RKO (cell line): ENCODE measurements around the gene REC114.
"Not testable (repeated sequence)": the region's sequence is repeated elsewhere in the genome, so short reads cannot be mapped to it uniquely, and the experiment has no call there.

Source experiments
- DNase-seq: peaks from one replicate; pipeline ENCODE4 v3.0.0-alpha.2; 2016; ENCODE audit warnings: low spot score

The REC114 gene

DNA sequence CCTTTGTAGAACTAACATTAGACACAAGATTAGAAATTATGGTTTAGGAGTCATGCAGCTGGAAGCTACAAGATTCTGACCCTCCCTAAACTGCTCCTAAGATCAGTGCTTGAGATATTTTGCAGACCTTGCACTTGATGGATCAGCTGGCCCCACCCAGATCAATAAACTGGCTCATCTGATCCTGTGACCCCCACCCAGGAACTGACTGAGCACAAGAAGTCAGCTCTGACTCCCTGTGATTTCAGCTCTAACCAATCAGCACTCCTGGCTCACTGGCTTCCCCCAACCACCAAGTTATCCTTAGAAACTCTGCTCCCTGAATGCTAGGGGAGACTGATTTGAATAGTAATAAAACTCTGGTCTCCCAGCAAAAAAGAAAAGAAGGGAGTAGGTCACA lies 134.6 kb downstream of the REC114 start:
- DNase-seq, result not testable (repeated sequence)

DNA sequence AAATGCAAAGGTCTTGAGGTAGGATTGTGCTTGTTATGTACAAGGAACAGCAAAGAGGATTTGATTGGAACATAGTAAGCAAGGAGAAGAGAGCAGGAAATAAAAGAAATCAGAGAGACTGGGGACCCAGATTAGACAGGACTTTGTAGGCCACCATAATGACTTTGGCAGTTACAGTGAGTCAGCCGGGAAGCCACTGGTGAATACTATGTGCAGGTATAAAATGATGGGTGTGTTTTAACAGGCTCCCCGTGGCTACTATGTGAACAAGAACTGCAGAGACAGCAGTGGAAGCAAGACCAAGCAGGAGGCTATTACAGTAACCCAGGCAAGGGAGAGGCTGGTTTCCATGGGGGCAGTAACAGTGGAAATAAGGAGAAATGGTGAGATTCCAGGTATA lies 135.1 kb downstream of the REC114 start:
- no peak for DNase-seq

DNA sequence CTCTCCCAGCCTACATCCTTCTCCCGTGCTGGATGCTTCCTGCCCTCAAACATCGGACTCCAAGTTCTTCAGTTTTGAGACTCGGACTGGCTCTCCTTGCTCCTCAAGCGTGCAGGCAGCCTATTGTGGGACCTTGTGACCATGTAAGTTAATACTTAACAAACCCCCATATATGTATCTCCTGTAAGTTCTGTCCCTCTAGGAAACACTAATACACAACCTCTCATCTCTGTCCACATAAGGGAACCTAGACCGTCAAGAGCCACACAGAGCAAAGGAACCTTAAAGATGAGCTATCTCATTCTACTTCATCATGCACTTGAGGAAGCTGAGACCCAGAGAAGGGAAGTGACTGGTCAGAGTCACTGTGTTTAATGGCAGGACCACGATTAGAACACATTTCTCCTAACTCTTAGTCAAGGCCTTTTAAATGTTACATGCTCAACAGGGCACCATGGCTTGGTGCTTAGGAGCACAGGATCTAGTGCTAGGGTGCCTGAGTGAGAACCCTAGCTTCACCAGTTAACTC lies 140.0 kb downstream of the REC114 start:
- no peak for DNase-seq

DNA sequence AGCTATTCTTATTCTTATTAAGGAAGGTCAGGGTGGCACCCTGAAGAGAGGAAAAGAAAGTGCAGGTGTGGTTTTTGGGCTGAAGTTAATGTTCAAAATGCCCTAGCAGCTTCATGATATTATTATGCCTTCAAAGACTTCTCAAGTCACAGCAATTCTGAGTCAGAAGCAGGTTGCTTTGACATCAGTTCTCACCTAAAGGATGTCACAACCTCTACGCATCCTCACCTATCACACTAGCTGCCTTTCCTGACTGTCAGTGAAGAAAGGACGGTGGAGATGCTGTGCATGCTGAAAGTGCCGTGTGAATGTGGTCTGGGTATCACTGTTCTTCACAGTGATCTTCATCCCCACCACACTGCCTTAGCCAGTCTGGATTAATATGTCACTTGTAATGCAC lies 140.6 kb downstream of the REC114 start:
- no peak for DNase-seq

DNA sequence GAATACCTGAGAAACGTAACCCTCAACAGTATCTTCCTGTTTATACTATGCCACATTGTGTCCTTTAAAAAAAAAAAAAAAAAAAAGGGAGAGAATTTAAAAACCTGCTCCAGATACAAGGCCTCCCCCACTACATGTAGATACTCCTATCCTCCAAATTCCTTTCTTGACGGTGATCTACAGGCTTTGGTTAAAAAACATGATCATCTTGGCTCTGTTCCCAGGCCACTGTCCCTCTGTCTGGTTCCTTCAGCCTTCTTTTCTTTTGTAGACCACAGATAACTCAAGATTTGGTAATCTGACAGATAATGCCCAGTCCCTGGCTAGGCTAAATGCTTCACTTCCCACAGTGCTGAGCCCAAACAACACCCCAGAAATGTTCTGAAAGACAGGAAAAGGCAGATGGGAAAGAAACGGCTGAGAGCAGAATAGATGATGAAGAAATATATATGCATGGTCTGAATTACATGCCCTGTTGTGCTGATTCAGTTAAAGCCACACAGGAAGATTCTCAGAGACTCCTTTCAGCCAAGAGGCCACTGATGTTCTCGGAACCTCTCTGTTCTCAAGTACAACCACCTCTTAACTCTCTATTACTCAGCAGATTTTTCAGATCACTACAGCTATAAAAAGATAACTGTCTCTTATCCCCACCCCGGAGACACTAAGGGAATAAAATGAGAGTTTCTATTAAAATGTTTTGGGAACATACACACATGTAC lies 141.9 kb downstream of the REC114 start:
- DNase-seq, result no peak

DNA sequence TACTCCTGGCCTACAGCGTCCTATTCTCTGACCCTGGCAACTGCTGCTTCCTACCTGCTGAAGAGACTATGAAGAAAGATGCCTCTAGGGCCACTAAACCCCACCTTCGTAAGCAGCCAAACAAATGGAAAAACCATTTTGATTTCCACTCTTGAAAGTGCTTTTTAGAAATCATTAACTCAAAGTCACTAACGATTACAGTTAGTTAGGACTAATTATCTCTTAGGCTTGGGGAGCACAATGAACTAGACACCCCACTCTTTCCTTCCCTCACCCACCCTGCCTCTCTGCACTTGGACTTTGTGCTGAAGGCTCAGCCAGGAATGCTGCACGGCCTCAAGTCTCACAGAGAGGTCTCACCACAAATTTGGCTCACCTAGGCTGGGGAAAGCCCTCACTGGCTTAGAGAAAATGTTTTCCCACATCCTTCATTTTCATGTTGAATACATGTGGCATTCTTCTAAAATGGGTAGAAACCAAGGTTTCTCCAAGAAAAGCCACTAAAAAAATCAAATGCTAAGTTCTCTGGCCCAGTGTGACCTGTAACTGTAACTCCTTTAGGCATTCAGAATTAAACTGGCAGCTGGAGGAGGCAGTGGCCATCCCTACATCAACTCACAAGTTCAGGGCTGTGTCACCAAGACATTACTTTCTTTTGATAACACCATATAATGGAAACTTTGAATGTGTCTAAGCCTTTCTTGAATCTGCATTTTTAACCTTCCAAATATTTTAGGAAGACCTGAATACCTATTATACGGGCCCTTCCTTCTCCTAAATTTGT lies 143.1 kb downstream of the REC114 start:
- no peak for DNase-seq

DNA sequence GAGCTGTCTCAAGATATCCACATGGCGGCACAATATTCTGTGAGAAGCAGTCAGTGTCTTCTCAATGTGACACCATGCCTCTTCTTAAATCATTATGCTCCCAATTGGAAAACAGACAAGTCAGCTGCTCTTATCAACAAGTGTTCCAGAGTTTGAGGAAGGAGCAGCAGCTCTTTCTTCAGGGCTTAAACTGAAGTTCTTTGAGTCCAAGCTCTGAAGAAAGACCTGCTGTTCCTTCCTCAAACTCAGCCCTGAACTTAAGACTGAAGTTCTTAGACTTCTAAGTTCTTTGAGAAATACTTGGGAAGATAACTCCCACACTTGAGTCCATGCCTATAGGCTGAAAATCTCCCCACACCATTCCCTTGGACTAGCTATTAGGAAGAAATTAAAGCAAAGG lies 146.8 kb downstream of the REC114 start:
- DNase-seq, result no peak

DNA sequence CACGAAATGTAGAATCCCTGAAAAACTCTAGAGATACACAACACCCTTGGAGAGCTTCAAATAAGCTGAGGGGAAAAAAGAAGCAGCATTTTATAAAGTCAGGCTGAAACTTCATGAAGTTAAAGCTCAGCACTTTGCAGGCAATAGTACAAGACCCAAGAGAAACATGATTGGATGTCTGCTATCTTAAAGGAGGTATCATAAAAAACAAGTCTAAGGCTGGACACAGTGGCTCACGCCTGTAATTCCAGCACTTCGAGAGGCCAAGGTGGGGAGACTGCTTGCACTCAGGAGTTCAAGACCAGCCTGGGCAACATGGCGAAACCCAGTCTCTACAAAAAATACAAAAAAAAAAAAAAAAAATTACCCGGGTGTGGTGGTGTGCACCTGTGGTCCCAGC lies 147.3 kb downstream of the REC114 start:
- DNase-seq, result no peak

DNA sequence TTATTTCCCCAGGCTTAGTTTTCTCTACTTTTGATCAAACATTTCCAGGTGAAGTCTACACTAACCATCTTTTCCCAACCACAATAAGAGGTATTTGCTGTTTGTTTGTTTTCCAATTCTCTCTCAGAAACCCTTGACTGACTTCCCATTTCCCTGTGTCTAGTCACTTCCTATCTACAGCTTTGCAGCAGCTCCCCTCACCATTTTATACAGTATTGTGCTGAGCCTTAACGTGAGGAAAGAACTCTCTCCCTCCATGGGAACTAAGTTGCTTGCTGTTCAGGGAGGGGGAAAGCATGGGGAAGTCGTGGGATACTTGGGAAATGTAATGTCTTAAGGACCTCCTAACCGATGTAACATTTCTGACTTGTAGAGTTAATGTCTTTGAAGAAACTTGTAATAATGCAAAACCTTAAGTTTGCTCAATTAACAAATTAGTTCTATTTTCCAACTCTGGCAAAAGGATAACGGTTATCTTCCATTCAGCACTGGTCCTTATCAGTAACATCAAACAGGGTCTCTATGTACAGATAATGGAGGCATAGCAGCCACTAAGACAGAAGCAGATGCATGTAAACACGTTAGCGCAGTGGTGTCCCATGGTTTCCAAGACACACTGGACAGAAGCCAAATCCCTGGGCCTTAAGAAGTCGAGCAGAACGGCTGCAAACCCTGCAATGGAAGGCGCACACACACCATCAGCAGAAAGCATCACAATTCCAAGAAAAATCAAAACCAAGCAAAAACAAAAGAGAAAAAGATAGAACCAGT lies 150.5 kb downstream of the REC114 start:
- no peak for DNase-seq

DNA sequence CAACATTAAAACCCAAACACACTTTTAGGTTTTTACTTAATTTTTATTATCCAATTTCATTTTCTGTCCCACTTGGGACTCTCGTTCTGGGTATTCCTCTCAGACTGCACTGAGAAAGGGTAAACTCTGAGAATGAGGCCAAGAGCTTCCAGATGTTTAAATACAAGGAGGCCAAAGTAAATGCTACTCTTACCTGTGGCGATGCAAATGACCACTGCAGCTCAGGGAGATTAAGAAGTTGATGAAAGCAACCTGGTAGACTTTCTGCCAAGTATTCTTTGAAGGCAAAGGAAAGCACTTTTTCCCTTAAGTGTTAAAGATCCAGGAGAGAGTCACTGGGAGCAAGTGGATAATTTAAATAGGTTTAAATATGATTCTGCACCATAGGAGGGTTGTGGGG lies 151.1 kb downstream of the REC114 start:
- DNase-seq, result no peak

DNA sequence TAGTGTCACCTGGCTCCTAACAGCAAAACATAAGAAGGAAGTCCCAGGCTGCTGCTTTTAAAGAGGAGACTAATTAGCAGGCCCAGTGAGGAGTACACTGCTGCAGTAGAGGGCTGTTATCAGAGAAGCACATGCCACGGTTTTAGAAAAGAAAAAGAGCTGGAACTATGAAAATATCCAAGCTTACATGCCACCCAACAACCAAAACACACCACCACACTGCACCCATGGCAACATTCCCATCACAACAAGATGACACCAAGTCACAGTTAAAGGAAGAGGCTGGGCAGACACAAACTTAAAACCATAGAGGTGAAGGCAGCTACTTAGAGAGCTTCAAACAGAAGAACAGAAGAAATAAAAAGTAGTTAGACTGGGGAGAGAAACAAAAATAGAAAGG lies 153.2 kb downstream of the REC114 start:
- DNase-seq, result no peak

DNA sequence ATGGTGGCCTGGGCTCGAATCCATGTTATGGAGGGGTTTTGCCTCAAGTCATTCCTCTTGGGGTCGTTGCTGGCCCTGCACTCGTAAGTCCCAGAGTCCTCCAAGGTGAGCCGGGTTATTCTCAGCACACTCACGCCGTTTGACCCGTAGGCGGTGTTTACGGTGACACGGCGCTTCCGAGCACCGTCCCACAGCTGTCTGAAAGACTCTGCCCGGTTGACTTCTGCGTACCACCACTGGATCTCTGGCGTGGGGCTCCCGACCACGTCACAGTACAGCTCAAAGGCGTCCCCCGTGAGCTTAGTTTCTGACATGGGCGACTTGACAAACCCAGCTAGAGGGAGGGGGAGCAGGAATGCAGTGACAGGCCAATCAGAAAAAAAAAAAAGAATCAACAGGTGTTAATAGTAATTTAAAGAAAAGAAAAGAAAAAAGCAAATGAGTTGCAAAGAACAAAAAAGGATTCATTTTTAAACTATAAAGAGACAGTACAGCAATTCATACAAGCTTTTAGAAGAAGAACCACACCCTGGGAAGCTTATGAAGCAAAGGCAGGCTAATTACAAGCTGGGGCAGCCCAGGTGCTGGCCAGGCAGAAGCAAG lies 154.2 kb downstream of the REC114 start:
- DNase-seq, result no peak

DNA sequence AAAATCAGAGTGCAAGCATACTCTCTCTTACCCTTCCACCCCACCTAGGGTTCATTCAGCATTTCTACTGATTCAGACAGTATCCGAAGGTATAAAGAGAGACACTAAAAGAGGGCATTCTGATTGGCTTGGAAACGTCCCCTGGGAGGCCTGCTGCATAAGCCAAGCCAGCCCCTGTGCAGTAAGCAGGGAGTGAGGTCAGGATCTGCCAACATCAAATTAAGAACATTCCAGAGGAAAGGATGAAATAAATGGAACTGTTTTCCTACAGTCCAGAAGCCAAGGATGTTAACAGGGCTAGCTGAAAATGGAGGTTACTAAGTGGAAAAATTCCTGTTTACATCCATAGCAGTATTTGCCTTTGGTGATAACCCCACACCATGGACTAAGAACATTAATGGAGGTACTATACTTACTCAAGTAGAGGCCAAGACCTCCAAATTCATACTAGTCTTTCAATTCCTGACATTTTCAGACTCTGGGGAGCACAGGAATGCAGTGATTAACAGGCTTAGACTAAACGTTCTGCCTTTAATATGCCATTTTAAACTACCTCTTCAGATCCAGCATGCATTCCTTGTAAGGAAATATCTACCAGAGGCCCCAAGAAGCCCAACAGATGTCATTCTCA lies 155.7 kb downstream of the REC114 start:
- no peak for DNase-seq

DNA sequence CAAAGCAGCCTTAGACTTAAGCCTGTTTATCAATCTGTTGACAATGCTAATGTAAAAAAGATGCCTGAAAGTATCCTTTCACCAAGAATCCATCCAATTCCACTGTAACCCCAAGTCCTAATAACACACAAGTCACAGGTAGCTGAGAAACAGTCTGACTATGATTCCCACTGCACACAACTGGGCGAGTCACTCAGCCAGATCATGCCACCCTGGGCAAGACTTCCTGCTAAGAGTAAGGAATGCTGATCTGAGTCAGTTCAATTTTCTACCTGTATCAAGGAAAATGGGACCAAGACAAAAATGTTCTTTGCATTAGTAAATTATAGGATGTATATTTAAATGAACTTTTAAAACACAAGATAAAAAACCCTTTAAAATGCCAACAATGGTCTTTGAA lies 157.0 kb downstream of the REC114 start:
- peak; percentile 56 for DNase-seq

DNA sequence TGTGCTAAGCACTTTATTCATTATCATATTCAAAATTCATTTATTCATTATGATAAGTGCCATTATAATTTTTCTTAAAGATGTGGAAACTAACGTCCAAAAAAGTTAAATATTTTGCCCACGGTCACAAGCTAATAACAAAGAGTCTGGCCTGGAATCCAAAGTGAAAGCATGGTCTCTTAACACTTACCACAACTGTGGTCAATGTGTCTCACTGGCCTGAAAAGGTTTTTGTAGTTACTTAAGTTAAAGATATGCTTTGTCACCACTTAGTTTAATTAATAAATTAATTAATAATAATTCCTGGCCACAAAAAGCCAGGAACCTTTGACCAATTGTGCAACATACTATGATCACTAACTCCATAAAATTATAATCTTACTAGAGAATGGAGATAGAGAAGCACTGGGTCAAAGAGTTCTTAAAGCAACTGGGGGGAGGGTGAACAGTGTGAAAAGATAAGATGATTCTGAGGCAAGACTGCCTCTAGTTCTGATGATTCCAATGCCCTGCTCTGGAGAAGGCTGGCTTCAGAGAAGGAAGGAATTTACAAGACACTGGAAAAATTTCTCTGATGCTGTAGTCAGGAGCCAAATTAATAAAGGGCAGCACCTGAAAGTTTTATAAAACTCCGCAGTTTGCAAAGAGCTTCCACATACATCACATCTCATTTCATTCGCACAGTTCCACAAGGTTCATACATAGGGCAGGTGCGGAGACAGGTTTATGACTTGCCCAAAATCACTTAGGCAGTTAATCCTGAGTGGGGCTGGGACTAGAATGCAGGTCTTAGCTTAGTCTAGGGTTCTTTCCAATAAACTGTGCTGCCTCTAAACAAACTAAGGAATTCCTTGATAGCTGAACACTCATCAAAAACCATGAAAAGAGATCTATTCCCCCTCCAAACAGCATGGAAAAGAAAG lies 157.7 kb downstream of the REC114 start:
- no peak for DNase-seq

DNA sequence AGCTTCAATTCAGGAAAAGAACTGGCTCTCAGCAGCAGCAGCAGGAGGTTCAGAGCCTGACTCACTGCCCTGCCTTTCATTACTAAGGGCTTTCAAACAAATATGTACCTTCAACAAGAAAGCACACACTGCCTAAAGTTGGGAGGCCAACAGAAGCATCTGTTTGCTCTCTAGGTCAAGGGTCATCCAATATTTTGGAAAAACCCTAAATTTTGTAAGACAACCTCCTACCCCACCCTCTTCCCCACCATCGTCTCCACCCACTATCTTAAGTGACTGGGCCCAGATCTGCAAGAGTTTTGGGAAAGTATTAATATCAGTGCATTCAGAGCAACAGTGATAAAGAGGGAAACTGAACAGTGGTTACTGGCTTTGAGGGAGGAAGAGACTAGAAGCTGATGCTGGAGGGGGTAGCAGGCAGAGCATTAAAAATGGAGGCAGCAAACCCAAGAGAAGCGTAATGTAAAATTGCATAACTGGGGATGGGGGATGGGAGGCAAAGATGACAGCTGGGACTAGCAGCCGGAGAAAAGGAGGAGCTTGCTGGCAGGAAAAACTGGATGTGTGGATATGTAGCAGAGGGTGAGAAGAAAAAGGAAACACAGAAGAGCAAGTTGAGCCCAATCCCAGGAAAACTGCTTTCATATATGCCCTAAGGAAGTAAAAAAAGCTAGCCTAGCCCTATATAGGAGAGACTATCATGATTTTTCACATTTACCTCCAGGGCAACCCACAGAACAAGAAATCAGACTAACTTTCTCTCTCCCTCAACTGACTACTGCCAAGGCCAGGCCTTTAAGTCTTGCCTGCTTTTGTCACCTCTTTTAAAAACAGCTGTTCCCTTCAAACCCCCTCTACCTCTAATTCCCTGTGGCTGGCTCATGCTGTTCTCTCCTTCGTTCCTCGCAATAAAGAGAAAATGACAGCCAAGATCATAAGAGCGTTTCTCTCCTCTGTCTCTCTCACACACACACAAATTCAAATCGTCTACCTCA lies 158.8 kb downstream of the REC114 start:
- peak; percentile 7 for DNase-seq

DNA sequence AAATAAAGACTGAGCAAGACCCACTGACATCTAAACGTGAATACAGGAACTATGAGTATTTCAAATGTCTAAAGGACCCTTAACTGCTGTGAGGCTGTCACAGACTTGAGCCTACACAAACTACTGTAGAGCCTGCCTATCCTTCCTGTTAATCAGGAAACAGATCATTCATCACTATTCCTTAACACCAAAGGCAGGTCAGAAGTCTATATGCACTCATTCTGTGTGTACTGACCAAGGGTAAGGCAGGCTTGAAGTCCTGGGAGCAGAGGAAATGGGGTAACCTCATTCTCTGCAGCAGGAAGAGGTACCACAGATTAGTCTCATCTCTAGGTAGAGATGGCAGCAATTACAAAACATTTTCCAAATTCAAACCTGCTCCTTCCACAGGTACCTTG lies 159.5 kb downstream of the REC114 start:
- no peak for DNase-seq

DNA sequence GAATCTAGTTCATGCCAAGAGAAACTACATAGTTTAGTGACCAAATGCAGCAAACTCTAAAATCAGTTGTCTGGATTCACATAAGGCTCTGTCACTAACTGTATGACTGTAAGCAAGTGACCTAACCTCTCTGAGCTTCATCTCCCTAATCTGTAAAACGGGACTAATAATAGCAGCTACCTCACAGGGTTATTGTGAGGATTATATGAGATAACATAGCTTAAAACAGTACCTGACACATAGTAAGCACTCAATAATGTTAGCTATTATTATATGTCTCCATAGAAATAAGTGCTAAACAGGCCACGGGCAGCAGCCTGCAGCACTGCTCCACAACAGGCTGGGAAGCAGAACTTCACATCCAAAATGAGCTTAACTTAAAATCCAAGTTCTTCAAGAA lies 160.0 kb downstream of the REC114 start:
- DNase-seq, result no peak

DNA sequence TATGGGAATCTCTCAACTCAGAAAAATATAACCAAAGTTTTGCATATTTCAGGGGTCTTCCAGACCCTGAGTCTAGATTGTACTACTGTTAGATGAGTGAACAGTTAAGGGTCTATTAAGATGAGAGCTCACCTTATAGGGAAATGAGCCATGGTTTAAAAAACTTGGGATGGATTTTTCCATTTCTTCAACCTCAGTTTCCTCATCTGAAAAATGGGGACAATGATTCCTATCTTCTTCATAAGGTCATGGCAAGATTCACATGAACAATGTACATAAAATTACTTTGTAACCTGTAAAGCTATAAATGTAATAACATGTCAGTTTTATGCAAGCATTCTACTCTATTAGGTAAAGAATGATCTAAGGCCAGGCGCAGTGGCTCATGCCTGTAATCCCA lies 161.5 kb downstream of the REC114 start:
- DNase-seq, result no peak
